SK-N-MC (cell line): ENCODE measurements around the gene SMYD3.

Experiments
- EZH2 ChIP-seq: fragments of 200-600 bp; sonication (generic); IDR thresholded peaks from one replicate; pipeline ENCODE4 v1.6.1; 2017; ENCODE audit warnings: antibody characterized with exemption
- FOXP2 ChIP-seq: optimal IDR thresholded peaks from 2 replicates; pipeline ENCODE3; 2011; ENCODE audit warnings: mild to moderate bottlenecking, moderate library complexity; ENCODE audit not compliant: insufficient read depth; ENCODE audit errors: extremely low read length, control extremely low read depth
- POLR2AphosphoS5 ChIP-seq: IDR thresholded peaks from 2 replicates; pipeline ENCODE4 v1.6.1; 2012; ENCODE audit warnings: mild to moderate bottlenecking, low read depth, low read length, borderline replicate concordance

DNA sequence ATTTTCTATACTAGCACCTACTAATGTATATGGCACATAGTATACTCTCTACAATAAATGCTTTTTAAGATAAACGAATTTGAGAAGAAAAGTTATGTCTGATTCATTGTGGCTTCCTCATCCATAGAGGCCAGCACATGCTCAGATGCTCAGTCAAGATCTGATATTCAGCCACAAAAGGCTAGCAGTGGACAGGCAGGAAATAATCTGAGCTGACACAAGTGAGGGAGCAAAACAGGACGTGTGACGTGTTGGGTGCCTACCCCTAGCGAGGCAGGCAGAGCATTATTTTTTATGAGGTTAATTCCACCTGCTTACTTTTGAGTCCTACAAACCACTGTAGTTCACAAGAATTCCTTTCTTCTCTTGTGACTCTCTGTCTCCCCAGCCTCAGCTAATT, 550.9 kb downstream of the SMYD3 start:
- TF ChIP-seq FOXP2 (no peak), EZH2 (no peak), POLR2AphosphoS5 (no peak)
